SK-N-SH treated with all-trans-retinoic acid at 6 μM for 48 hours (cell line): ENCODE results near the gene GCGR.

ENCODE experiments used
- ARNTL ChIP-seq: fragments of 450-650 bp; formaldehyde crosslinking; IDR thresholded peaks from 2 replicates; pipeline ENCODE4 v1.5.0; 2020; ENCODE audit warnings: low read depth, mild to moderate bottlenecking, moderate library complexity, borderline replicate concordance
- OSR1 ChIP-seq: fragments of 250-450 bp; sonication (Bioruptor Pico); IDR thresholded peaks from 2 replicates; pipeline ENCODE4 v1.8.0; 2022; ENCODE audit warnings: moderate library complexity, mild to moderate bottlenecking, inconsistent platforms
- PPARA ChIP-seq: fragments of 250-450 bp; sonication (Bioruptor Pico); IDR thresholded peaks from 2 replicates; pipeline ENCODE4 v1.5.0; 2020; ENCODE audit warnings: mild to moderate bottlenecking, borderline replicate concordance
- TF ChIP-seq, protein P1 (sequence below): fragments of 250-450 bp; sonication (Bioruptor Pico); IDR thresholded peaks from 2 replicates; pipeline ENCODE4 v1.8.0; 2021; ENCODE audit warnings: low read depth, mild to moderate bottlenecking, moderate library complexity, borderline replicate concordance

DNA sequence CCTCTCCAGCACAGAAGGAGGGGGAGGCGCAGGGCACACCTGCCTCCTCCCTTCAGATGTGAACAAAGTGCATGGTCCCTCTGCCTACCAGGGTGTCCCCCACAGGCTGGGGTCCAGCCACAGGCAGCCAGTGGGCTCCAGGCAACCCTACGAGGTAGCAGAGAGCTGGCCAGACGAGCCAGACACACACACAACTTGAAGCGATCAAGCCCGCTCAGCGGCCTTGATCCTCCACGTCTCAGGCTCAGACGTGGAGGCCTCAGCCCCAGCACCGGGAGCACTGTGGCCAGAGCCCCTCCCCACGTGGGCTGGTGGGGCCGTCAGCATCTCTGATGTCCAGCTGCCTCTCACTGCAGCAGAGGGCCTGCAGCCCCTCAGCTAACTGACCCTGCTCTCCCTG is 20.6 kb downstream of the GCGR start:
- TF ChIP-seq PPARA (CRISPR knock-in tag) (no peak), OSR1 (CRISPR knock-in tag) (no peak), ARNTL (CRISPR knock-in tag) (no peak)
- TF ChIP-seq, protein P1, sequence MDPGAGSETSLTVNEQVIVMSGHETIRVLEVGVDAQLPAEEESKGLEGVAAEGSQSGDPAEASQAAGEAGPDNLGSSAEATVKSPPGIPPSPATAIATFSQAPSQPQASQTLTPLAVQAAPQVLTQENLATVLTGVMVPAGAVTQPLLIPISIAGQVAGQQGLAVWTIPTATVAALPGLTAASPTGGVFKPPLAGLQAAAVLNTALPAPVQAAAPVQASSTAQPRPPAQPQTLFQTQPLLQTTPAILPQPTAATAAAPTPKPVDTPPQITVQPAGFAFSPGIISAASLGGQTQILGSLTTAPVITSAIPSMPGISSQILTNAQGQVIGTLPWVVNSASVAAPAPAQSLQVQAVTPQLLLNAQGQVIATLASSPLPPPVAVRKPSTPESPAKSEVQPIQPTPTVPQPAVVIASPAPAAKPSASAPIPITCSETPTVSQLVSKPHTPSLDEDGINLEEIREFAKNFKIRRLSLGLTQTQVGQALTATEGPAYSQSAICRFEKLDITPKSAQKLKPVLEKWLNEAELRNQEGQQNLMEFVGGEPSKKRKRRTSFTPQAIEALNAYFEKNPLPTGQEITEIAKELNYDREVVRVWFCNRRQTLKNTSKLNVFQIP (CRISPR knock-in tag): no peak
